H1 (cell line): ENCODE data around the gene RAB35. TPM values are rescaled to one million over a fixed set of nuclear protein-coding genes. Genes with fewer than 3 reads are reported as not detected.

Experiments used
- CTCF ChIA-PET: fragments of 300-600 bp; sonication (Branson Sonifier 250); formaldehyde crosslinking; loops from one replicate; lab custom pipeline; 2021; ENCODE audit not compliant: partially characterized antibody; lab: Charles Lee
- POLR2A ChIA-PET: fragments of 300-600 bp; sonication (Branson Sonifier 250); formaldehyde crosslinking; loops from one replicate; lab custom pipeline; 2021; ENCODE audit warnings: inconsistent platforms; ENCODE audit not compliant: partially characterized antibody; lab: Charles Lee
- DNase-seq, 2 experiments: peaks; one replicate each; pipeline versions ENCODE4 v3.0.0 to v3.0.0-alpha.2; 2010 to 2022; ENCODE audit warnings: low spot score in 2 of 2, low read depth in 1 of 2, mixed read lengths in 1 of 2
- FAIRE-seq: peaks from 2 replicates; lab custom pipeline; 2011; peaks lifted over from hg19 to GRCh38; lab: Jason Lieb, UNC
- H2AFZ ChIP-seq: 2 replicates; pipeline ENCODE4 v1.8.1; 2012; ENCODE audit warnings: low read length, inconsistent platforms
- H2AK5ac ChIP-seq: 2 replicates; pipeline ENCODE4 v1.6.1; 2013; ENCODE audit warnings: low read depth, low read length
- H2BK120ac ChIP-seq: replicated peaks from 2 replicates; pipeline ENCODE3; 2013; ENCODE audit warnings: low read depth, low read length, inconsistent platforms
- H2BK12ac ChIP-seq: 2 replicates; pipeline ENCODE4 v1.6.1; 2013; ENCODE audit warnings: low read depth, low read length
- H2BK15ac ChIP-seq: 2 replicates; pipeline ENCODE4 v1.6.1; 2013; ENCODE audit warnings: low read length
- H2BK20ac ChIP-seq: 2 replicates; pipeline ENCODE4 v1.6.1; 2013; ENCODE audit warnings: low read length
- H2BK5ac ChIP-seq: 2 replicates; pipeline ENCODE4 v1.6.1; 2013; ENCODE audit warnings: low read depth, low read length
- H3K14ac ChIP-seq: 2 replicates; pipeline ENCODE4 v1.6.1; 2013; ENCODE audit warnings: inconsistent platforms; ENCODE audit not compliant: insufficient read length
- H3K18ac ChIP-seq: 2 replicates; pipeline ENCODE4 v1.6.1; 2013; ENCODE audit warnings: low read length; ENCODE audit errors: extremely low read depth
- H3K23ac ChIP-seq: 2 replicates; pipeline ENCODE4 v1.6.1; 2013; ENCODE audit warnings: inconsistent platforms; ENCODE audit not compliant: insufficient read length
- H3K23me2 ChIP-seq: 2 replicates; pipeline ENCODE4 v1.6.1; 2013; ENCODE audit warnings: low read depth, low read length
- H3K27ac ChIP-seq: 2 replicates; pipeline ENCODE4 v1.6.1; 2011; ENCODE audit warnings: low read depth, low read length, inconsistent platforms
- H3K27me3 ChIP-seq, 4 experiments: replicated peaks in 1 of 4; 1 replicate in 1 of 4; 2 replicates in 3 of 4; pipeline versions ENCODE4 v1.6.1 to v1.8.1; 2011 to 2013; ENCODE audit warnings: low read length in 3 of 4, mild to moderate bottlenecking in 3 of 4, inconsistent platforms in 2 of 4, mixed read lengths in 2 of 4, moderate library complexity in 1 of 4; ENCODE audit not compliant: control insufficient read depth in 3 of 4, insufficient read depth in 3 of 4; ENCODE audit errors: extremely low read depth in 1 of 4
- H3K36me3 ChIP-seq, 4 experiments: 2 replicates each; pipeline versions ENCODE4 v1.6.1 to v1.8.1; 2011 to 2013; ENCODE audit warnings: mild to moderate bottlenecking in 4 of 4, low read length in 3 of 4, moderate library complexity in 2 of 4, control low read depth in 1 of 4, inconsistent platforms in 1 of 4; ENCODE audit not compliant: insufficient read depth in 4 of 4, control insufficient read depth in 2 of 4
- H3K4ac ChIP-seq: replicated peaks from 2 replicates; pipeline ENCODE3; 2013; ENCODE audit warnings: low read length, low read depth, mixed read lengths, inconsistent platforms; ENCODE audit not compliant: insufficient read length
- H3K4me1 ChIP-seq, 4 experiments: replicated peaks in 1 of 4; 1 replicate in 1 of 4; 2 replicates in 3 of 4; pipeline versions ENCODE4 v1.6.1 to v1.8.1; 2011 to 2013; ENCODE audit warnings: low read length in 3 of 4, inconsistent platforms in 2 of 4, mixed read lengths in 1 of 4; ENCODE audit not compliant: insufficient read depth in 4 of 4, control insufficient read depth in 3 of 4
- H3K4me2 ChIP-seq, 2 experiments: 2 replicates each; pipeline versions ENCODE4 v1.6.1 to v1.8.1; 2011 to 2013; ENCODE audit warnings: low read depth in 2 of 2, low read length in 2 of 2, control low read depth in 1 of 2, inconsistent platforms in 1 of 2, mild to moderate bottlenecking in 1 of 2; ENCODE audit not compliant: insufficient read depth in 1 of 2
- H3K4me3 ChIP-seq, 4 experiments: fragments of 200-600, 300-600 bp in 1 of 4; sonication (generic), shearing (Covaris generic), sonication (Bioruptor Twin) in 1 of 4; 2 replicates each; pipeline versions ENCODE4 v1.5.1 to v1.8.1; 2011 to 2016; ENCODE audit warnings: low read length in 4 of 4, low read depth in 3 of 4, control low read depth in 2 of 4, inconsistent platforms in 2 of 4, mild to moderate bottlenecking in 2 of 4, mixed read lengths in 1 of 4, moderate library complexity in 1 of 4; ENCODE audit not compliant: insufficient read depth in 2 of 4; ENCODE audit errors: extremely low read depth in 1 of 4
- H3K56ac ChIP-seq: replicated peaks from 2 replicates; pipeline ENCODE3; 2013; ENCODE audit warnings: low read depth, mild to moderate bottlenecking, mixed read lengths, low read length, inconsistent platforms; ENCODE audit not compliant: insufficient read length
- H3K79me1 ChIP-seq: 2 replicates; pipeline ENCODE4 v1.6.1; 2013; ENCODE audit warnings: low read depth, low read length, control low read depth
- H3K79me2 ChIP-seq, 2 experiments: 2 replicates each; pipeline versions ENCODE4 v1.6.1 to v1.8.1; 2012 to 2013; ENCODE audit warnings: low read length in 2 of 2, mild to moderate bottlenecking in 2 of 2, inconsistent platforms in 1 of 2; ENCODE audit not compliant: insufficient read depth in 2 of 2, control insufficient read depth in 1 of 2
- H3K9ac ChIP-seq, 4 experiments: replicated peaks in 1 of 4; 1 replicate in 1 of 4; 2 replicates in 3 of 4; pipeline versions ENCODE4 v1.6.1 to v1.8.1; 2011 to 2013; ENCODE audit warnings: low read depth in 3 of 4, low read length in 3 of 4, control low read depth in 2 of 4, mild to moderate bottlenecking in 2 of 4, moderate library complexity in 2 of 4, inconsistent platforms in 1 of 4; ENCODE audit errors: extremely low read depth in 1 of 4
- H3K9me3 ChIP-seq, 2 experiments: 2 replicates each; pipeline versions ENCODE4 v1.6.1 to v1.8.1; 2012 to 2013; ENCODE audit warnings: mild to moderate bottlenecking in 2 of 2, moderate library complexity in 2 of 2, control low read depth in 1 of 2, inconsistent platforms in 1 of 2, low read depth in 1 of 2, low read length in 1 of 2, mixed read lengths in 1 of 2; ENCODE audit not compliant: insufficient read depth in 2 of 2
- H4K20me1 ChIP-seq, 2 experiments: replicated peaks in 1 of 2; 2 replicates each; pipeline versions ENCODE3 to v1.8.1; 2011 to 2013; ENCODE audit warnings: inconsistent platforms in 2 of 2, low read length in 2 of 2, mild to moderate bottlenecking in 1 of 2; ENCODE audit not compliant: insufficient read depth in 2 of 2, control insufficient read depth in 1 of 2
- H4K5ac ChIP-seq: 2 replicates; pipeline ENCODE4 v1.6.1; 2013; ENCODE audit warnings: low read length, low read depth, mixed read lengths, inconsistent platforms; ENCODE audit not compliant: insufficient read length
- H4K8ac ChIP-seq: 2 replicates; pipeline ENCODE4 v1.8.0; 2013; ENCODE audit warnings: mild to moderate bottlenecking, moderate library complexity, low read length, inconsistent platforms; ENCODE audit not compliant: insufficient read depth; ENCODE audit errors: extremely low read depth
- H4K91ac ChIP-seq: replicated peaks from 2 replicates; pipeline ENCODE3; 2013; ENCODE audit warnings: low read length, mixed read lengths, inconsistent platforms; ENCODE audit not compliant: insufficient read length
- ATF3 ChIP-seq: IDR thresholded peaks from 2 replicates; pipeline ENCODE4 v1.6.1; 2011; ENCODE audit warnings: low read depth, mild to moderate bottlenecking, low read length; ENCODE audit not compliant: insufficient read depth
- JUND ChIP-seq: IDR thresholded peaks from 2 replicates; pipeline ENCODE4 v1.6.1; 2011; ENCODE audit warnings: mild to moderate bottlenecking, improper control_type of control experiment, low read length
- RAD21 ChIP-seq, 2 experiments: IDR thresholded peaks in 1 of 2; conservative IDR thresholded peaks in 1 of 2; 2 replicates each; pipeline ENCODE4 v1.6.1; 2011; ENCODE audit warnings: low read depth in 2 of 2, low read length in 2 of 2, improper control_type of control experiment in 1 of 2, inconsistent platforms in 1 of 2, mild to moderate bottlenecking in 1 of 2, moderate library complexity in 1 of 2
- RBBP5 ChIP-seq: IDR thresholded peaks from 2 replicates; pipeline ENCODE4 v1.7.1; 2012; ENCODE audit warnings: low read depth, mild to moderate bottlenecking, inconsistent platforms, low read length, moderate library complexity, borderline replicate concordance
- SP1 ChIP-seq: IDR thresholded peaks from 2 replicates; pipeline ENCODE4 v1.6.1; 2011; ENCODE audit warnings: low read depth, low read length
- polyA plus RNA-seq, 7 experiments: library from polyadenylated mRNA; depleted of rRNA in 3 of 7; stranded (reverse) in 5 of 7; unstranded in 2 of 7; fragments of >200 nt in 5 of 7; fragments of 200-250 nt in 2 of 7; gene quantifications; 1 replicate in 5 of 7; 2 replicates in 1 of 7; 4 replicates in 1 of 7; pipeline versions ENCODE4 v1.2.1 to v1.2.3, GENCODE V29; 2011 to 2013; ENCODE audit warnings: missing spikeins in 2 of 7, mixed read lengths in 2 of 7
- total RNA-seq: library from RNA; stranded (reverse); fragmentation: NEBNext Ultra II Directional; extraction: Animal tissue kit (Norgen Biotek cat#: 25700); gene quantifications from 2 replicates; pipeline ENCODE4 v1.2.1, GENCODE V29; 2021

RAB35 gene
- total and polyA plus RNA-seq, 2 of the 8 experiments (the other 6 are each of a cell fraction or from before 2014, with no cell fraction given) = 33.4 to 39.0 TPM

GRCh38 chr12:120048263-120048662, 68.3 kb downstream of the RAB35 start:
- Histone ChIP-seq H3K9me3 (no peaks in the 10 kb centered on the region; a peak in 1 of 4 replicates), H3K27ac (no peak overlapping the region), H2BK20ac (no peak overlapping the region), H3K4ac (no peak overlapping the region), H2BK5ac (no peak overlapping the region), H3K23ac (no peak overlapping the region), H3K56ac (no peak overlapping the region), H3K4me1 (no peaks in the 10 kb centered on the region), H4K8ac (no peak overlapping the region), H3K27me3 (no peaks in the 10 kb centered on the region), H2AFZ (no peak overlapping the region), H3K4me3 (no peak overlapping the region), H3K9ac (no peak overlapping the region), H2BK12ac (no peak overlapping the region), H3K4me2 (no peak overlapping the region), H3K14ac (no peak overlapping the region), H3K79me1 (no peaks in the 10 kb centered on the region), H3K23me2 (no peaks in the 10 kb centered on the region), H4K5ac (no peak overlapping the region), H2BK15ac (no peak overlapping the region), H3K18ac (no peak overlapping the region), H2BK120ac (no peak overlapping the region), H2AK5ac (no peak overlapping the region), H4K91ac (no peak overlapping the region), H4K20me1 (no peaks in the 10 kb centered on the region), H3K36me3 (no peaks in the 10 kb centered on the region), H3K79me2 (no peaks in the 10 kb centered on the region)
- no peak for TF ChIP-seq RAD21 (IDR thresholded peaks at IDR 0.05 in 1 of 2, conservative IDR thresholded peaks at IDR 0.05 in 1 of 2; ENCODE audit: low read depth in 2 of 2, low read length in 2 of 2)
- TF ChIP-seq RBBP5 = no peak
- TF ChIP-seq JUND = no peak
- no peak for TF ChIP-seq SP1
- TF ChIP-seq ATF3 = no peak
- no peak for FAIRE-seq
- ChIA-PET POLR2A (no interaction called here), CTCF (interaction anchor here (0.7 kb wide), 1 partner anchor 111 kb away, joined by 3 read pairs; no protein-coding TSS in a partner anchor)
- DNase-seq = no peak
